ENCODE results near the gene RPH3AL.

GRCh38 chr17:207775-208174, 144.8 kb downstream of the RPH3AL start:
- TF ChIP-seq CTCF (conservative IDR thresholded peaks at IDR 0.05) (no peak), EZH2 (IDR thresholded peaks at IDR 0.05; ENCODE audit: low read depth) (no peak)
